GM23338 (cell line): ENCODE results near the gene TPH2. TPM values are rescaled to one million over a fixed set of nuclear protein-coding genes. Genes with fewer than 3 reads are reported as not detected.

Experiments used
- ATAC-seq: fragments of 200-7000 bp; cut with Tn5 transposase; 3 replicates; pipeline ENCODE4 v1.9.1; 2020
- DNase-seq: peaks from one replicate; pipeline ENCODE4 v3.0.0-alpha.2; 2015; ENCODE audit warnings: low spot score
- H2AFZ ChIP-seq: fragments of 200-600 bp; sonication (generic); 2 replicates; pipeline ENCODE4 v1.8.0; 2016; ENCODE audit warnings: antibody characterized with exemption, mild to moderate bottlenecking, moderate library complexity
- H3F3A ChIP-seq: fragments of 200-600 bp; sonication (generic); replicated peaks from 2 replicates; pipeline ENCODE4 v1.8.0; 2017; ENCODE audit warnings: antibody characterized with exemption, mixed run types, low read depth
- H3K27ac ChIP-seq: fragments of 200-600 bp; sonication (generic); 2 replicates; pipeline ENCODE4 v1.6.1; 2016; ENCODE audit warnings: low read depth
- H3K27me3 ChIP-seq: fragments of 200-600 bp; sonication (generic); 2 replicates; pipeline ENCODE4 v1.8.0; 2016; ENCODE audit warnings: mild to moderate bottlenecking, mixed run types, moderate library complexity; ENCODE audit not compliant: insufficient read depth
- H3K36me3 ChIP-seq: fragments of 200-600 bp; sonication (generic); 2 replicates; pipeline ENCODE4 v1.8.0; 2016; ENCODE audit warnings: mild to moderate bottlenecking; ENCODE audit not compliant: insufficient read depth
- H3K4me1 ChIP-seq: fragments of 200-600 bp; sonication (generic); 2 replicates; pipeline ENCODE4 v1.8.0; 2016; ENCODE audit warnings: mild to moderate bottlenecking, moderate library complexity; ENCODE audit not compliant: insufficient read depth
- H3K4me2 ChIP-seq: fragments of 200-600 bp; sonication (generic); 2 replicates; pipeline ENCODE4 v1.7.1; 2017; ENCODE audit warnings: mixed run types
- H3K4me3 ChIP-seq: fragments of 200-600 bp; sonication (generic); 2 replicates; pipeline ENCODE4 v1.6.1; 2016; ENCODE audit warnings: mixed run types
- H3K79me2 ChIP-seq: fragments of 200-600 bp; sonication (generic); replicated peaks from 2 replicates; pipeline ENCODE4 v1.8.0; 2017; ENCODE audit warnings: mild to moderate bottlenecking; ENCODE audit not compliant: insufficient read depth
- H3K9me2 ChIP-seq: fragments of 200-600 bp; sonication (generic); 2 replicates; pipeline ENCODE4 v1.8.0; 2017; ENCODE audit not compliant: insufficient read depth
- H4K20me1 ChIP-seq: fragments of 200-600 bp; sonication (generic); replicated peaks from 2 replicates; pipeline ENCODE4 v1.8.0; 2017; ENCODE audit warnings: mild to moderate bottlenecking; ENCODE audit not compliant: insufficient read depth
- H3K27ac Mint-ChIP-seq: 2 replicates; pipeline ENCODE4 v1.8.0; 2020; ENCODE audit warnings: inconsistent platforms, mild to moderate bottlenecking, moderate library complexity, mixed read lengths
- H3K27me3 Mint-ChIP-seq: 3 replicates; pipeline ENCODE4 v1.8.0; 2022; ENCODE audit warnings: low read depth, mild to moderate bottlenecking, moderate library complexity, mixed read lengths, inconsistent platforms; ENCODE audit not compliant: insufficient read depth, poor library complexity
- H3K36me3 Mint-ChIP-seq: 3 replicates; pipeline ENCODE4 v1.8.0; 2021; ENCODE audit warnings: low read depth, mild to moderate bottlenecking, inconsistent platforms, moderate library complexity, mixed read lengths
- H3K4me1 Mint-ChIP-seq: 3 replicates; pipeline ENCODE4 v1.8.0; 2020; ENCODE audit warnings: mild to moderate bottlenecking, inconsistent platforms, mixed read lengths
- H3K4me3 Mint-ChIP-seq: 3 replicates; pipeline ENCODE4 v1.8.0; 2021; ENCODE audit warnings: moderate library complexity, mild to moderate bottlenecking, inconsistent platforms, mixed read lengths
- H3K9me3 Mint-ChIP-seq: 3 replicates; pipeline ENCODE4 v1.8.0; 2020; ENCODE audit warnings: moderate library complexity, mild to moderate bottlenecking, inconsistent platforms, mixed read lengths
- ETS1 ChIP-seq: IDR thresholded peaks from 2 replicates; pipeline ENCODE4 v1.6.1; 2016; ENCODE audit warnings: antibody characterized with exemption
- EZH2 ChIP-seq: fragments of 200-600 bp; sonication (generic); IDR thresholded peaks from one replicate; pipeline ENCODE4 v1.8.0; 2017; ENCODE audit warnings: antibody characterized with exemption, mild to moderate bottlenecking, low read depth; ENCODE audit not compliant: unreplicated experiment
- JUNB ChIP-seq: IDR thresholded peaks from one replicate; pipeline ENCODE4 v1.6.1; 2016; ENCODE audit warnings: antibody characterized with exemption; ENCODE audit not compliant: unreplicated experiment
- NANOG ChIP-seq: IDR thresholded peaks from 2 replicates; pipeline ENCODE4 v1.6.1; 2016; ENCODE audit warnings: antibody characterized with exemption, borderline replicate concordance
- STAT1 ChIP-seq: IDR thresholded peaks from one replicate; pipeline ENCODE4 v1.6.1; 2016; ENCODE audit warnings: antibody characterized with exemption; ENCODE audit not compliant: unreplicated experiment
- ZNF331 ChIP-seq: fragments of 250-450 bp; sonication (Bioruptor Pico); IDR thresholded peaks from 2 replicates; pipeline ENCODE4 v1.5.0; 2020; ENCODE audit warnings: low read depth, mild to moderate bottlenecking, moderate library complexity
- polyA plus RNA-seq: library from polyadenylated mRNA; unstranded; fragments of >200 nt; fragmentation: Nextera tagmentation; extraction: Ambion mirVana; gene quantifications from 2 replicates; pipeline ENCODE4 v1.2.1, GENCODE V29; 2016
- total RNA-seq: library from RNA; depleted of rRNA; stranded (reverse); fragments of >200 nt; shearing (Covaris generic); gene quantifications from 2 replicates; pipeline ENCODE4 v1.2.3, GENCODE V29; 2014
- TF ChIP-seq, protein P1 (sequence below): fragments of 250-450 bp; sonication (Bioruptor Pico); IDR thresholded peaks from 2 replicates; pipeline ENCODE4 v1.5.0; 2020; ENCODE audit warnings: mild to moderate bottlenecking, moderate library complexity

The TPH2 gene
- total and polyA plus RNA-seq, 2 experiments from 2014 or later = 0.94 to 1.4 TPM

DNA sequence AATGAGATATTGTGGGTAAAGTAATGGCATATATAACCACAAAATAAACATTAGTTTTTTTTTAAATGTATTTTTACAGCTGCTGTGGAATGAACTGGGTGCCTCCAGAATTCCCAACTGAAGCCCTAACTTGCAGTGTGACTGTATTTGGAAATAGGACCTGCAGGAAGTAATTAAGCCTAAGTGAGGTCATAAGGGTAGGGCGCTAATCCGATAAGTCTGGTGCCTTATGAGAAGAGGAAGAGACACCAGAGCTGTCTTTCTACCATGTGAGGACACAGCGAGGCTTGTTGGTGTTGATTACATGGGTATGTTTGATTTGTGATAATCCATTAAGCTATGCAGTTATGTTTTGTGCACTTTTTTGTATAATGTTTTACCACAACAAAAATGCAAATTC is 136.8 kb downstream of the TPH2 start:
- no peaks in the 10 kb centered on the region for H3K27me3 Mint-ChIP-seq
- no peaks in the 10 kb centered on the region for H4K20me1 ChIP-seq
- no peaks in the 10 kb centered on the region for H3F3A ChIP-seq
- no peaks in the 10 kb centered on the region for H3K79me2 ChIP-seq
- no peaks in the 10 kb centered on the region for H3K27me3 ChIP-seq
- H3K4me1 Mint-ChIP-seq = no peaks in the 10 kb centered on the region; the same call in 2 of the 3 replicates
- H3K27ac Mint-ChIP-seq = no peak overlapping the region
- H3K27ac ChIP-seq = no peak overlapping the region
- ATAC-seq (no peak), DNase-seq (no peak)
- H3K4me3 Mint-ChIP-seq = no peak overlapping the region
- no peaks in the 10 kb centered on the region; the same call in 1 of the 2 replicates for H3K36me3 ChIP-seq
- H3K9me3 Mint-ChIP-seq = peaks cover 17% of the 10 kb centered on the region
- no peaks in the 10 kb centered on the region for H3K4me1 ChIP-seq
- no peak overlapping the region for H3K4me2 ChIP-seq
- TF ChIP-seq NANOG (no peak), JUNB (no peak), ETS1 (no peak), EZH2 (no peak), ZNF331 (no peak), STAT1 (no peak)
- TF ChIP-seq, protein P1, sequence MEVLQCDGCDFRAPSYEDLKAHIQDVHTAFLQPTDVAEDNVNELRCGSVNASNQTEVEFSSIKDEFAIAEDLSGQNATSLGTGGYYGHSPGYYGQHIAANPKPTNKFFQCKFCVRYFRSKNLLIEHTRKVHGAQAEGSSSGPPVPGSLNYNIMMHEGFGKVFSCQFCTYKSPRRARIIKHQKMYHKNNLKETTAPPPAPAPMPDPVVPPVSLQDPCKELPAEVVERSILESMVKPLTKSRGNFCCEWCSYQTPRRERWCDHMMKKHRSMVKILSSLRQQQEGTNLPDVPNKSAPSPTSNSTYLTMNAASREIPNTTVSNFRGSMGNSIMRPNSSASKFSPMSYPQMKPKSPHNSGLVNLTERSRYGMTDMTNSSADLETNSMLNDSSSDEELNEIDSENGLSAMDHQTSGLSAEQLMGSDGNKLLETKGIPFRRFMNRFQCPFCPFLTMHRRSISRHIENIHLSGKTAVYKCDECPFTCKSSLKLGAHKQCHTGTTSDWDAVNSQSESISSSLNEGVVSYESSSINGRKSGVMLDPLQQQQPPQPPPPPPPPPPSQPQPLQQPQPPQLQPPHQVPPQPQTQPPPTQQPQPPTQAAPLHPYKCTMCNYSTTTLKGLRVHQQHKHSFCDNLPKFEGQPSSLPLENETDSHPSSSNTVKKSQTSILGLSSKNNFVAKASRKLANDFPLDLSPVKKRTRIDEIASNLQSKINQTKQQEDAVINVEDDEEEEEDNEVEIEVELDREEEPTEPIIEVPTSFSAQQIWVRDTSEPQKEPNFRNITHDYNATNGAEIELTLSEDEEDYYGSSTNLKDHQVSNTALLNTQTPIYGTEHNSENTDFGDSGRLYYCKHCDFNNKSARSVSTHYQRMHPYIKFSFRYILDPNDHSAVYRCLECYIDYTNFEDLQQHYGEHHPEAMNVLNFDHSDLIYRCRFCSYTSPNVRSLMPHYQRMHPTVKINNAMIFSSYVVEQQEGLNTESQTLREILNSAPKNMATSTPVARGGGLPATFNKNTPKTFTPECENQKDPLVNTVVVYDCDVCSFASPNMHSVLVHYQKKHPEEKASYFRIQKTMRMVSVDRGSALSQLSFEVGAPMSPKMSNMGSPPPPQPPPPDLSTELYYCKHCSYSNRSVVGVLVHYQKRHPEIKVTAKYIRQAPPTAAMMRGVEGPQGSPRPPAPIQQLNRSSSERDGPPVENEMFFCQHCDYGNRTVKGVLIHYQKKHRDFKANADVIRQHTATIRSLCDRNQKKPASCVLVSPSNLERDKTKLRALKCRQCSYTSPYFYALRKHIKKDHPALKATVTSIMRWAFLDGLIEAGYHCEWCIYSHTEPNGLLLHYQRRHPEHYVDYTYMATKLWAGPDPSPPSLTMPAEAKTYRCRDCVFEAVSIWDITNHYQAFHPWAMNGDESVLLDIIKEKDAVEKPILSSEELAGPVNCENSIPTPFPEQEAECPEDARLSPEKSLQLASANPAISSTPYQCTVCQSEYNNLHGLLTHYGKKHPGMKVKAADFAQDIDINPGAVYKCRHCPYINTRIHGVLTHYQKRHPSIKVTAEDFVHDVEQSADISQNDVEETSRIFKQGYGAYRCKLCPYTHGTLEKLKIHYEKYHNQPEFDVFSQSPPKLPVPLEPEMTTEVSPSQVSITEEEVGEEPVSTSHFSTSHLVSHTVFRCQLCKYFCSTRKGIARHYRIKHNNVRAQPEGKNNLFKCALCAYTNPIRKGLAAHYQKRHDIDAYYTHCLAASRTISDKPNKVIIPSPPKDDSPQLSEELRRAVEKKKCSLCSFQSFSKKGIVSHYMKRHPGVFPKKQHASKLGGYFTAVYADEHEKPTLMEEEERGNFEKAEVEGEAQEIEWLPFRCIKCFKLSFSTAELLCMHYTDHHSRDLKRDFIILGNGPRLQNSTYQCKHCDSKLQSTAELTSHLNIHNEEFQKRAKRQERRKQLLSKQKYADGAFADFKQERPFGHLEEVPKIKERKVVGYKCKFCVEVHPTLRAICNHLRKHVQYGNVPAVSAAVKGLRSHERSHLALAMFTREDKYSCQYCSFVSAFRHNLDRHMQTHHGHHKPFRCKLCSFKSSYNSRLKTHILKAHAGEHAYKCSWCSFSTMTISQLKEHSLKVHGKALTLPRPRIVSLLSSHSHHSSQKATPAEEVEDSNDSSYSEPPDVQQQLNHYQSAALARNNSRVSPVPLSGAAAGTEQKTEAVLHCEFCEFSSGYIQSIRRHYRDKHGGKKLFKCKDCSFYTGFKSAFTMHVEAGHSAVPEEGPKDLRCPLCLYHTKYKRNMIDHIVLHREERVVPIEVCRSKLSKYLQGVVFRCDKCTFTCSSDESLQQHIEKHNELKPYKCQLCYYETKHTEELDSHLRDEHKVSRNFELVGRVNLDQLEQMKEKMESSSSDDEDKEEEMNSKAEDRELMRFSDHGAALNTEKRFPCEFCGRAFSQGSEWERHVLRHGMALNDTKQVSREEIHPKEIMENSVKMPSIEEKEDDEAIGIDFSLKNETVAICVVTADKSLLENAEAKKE (CRISPR knock-in tag) = no peak
- H3K9me2 ChIP-seq = no peaks in the 10 kb centered on the region; the same call in 1 of the 2 replicates
- H2AFZ ChIP-seq = no peak overlapping the region
- peaks cover 12% of the 10 kb centered on the region for H3K36me3 Mint-ChIP-seq
- no peak overlapping the region for H3K4me3 ChIP-seq
